NCI-H2196 treated with DMSO at 0.1 percent for 48 hours (cell line): ENCODE data around the gene C1GALT1.
"Not testable (repeated sequence)": the region's sequence is repeated elsewhere in the genome, so short reads cannot be mapped to it uniquely, and the experiment has no call there.

Experiments used
- DNase-seq: peaks from one replicate; lab custom pipeline; 2025; ENCODE audit not compliant: unreplicated experiment; lab: John Stamatoyannopoulos, UW

The C1GALT1 gene

DNA sequence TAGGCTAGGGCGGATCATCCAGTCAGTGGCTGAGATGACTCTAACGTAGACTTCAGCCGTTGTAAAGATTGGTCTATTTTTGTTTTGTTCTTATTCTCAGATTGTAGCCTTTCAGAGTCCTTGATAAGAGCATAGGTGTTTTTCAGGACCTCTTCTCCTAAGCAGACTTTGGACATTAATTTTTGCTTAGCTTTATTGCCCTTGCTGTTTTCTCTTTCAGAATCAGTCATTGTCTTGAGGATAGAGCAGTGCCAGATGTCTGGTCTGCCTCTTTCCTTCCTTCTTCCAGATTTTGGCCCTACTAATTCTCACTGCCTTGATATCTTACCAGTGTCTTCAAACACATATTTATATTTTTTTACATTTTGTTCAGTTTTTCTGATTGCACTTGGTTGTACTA lies 49.5 kb downstream of the C1GALT1 start:
- DNase-seq, result no peak

DNA sequence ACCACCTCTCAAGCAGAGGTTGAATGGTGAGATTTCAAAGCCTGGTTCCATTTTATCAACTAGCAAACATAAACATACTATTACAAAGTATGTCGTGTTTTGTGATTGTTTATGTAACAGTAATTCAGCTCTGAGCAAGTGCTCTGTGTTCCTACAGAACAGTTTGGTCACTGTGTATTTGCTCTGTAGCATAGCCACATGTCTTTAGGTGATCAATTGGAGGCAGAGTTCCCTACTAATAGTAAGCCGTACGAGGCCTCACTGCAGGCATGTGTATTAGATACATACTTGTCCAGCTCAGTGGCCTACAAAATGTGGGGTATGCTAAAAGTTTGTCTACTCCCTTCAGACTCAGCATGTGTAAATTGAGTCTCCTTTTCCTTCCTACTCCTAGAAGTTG lies 53.0 kb downstream of the C1GALT1 start:
- DNase-seq, result no peak

- DNase-seq, result no peak
Observed at GRCh38 chr7:7236041-7236440, 53.7 kb downstream of the C1GALT1 start.

- no peak for DNase-seq
Observed at GRCh38 chr7:7237201-7237977, 55.0 kb downstream of the C1GALT1 start.

GRCh38 chr7:7237978-7238267 lies 55.6 kb downstream of the C1GALT1 start:
- DNase-seq, result no peak

DNA sequence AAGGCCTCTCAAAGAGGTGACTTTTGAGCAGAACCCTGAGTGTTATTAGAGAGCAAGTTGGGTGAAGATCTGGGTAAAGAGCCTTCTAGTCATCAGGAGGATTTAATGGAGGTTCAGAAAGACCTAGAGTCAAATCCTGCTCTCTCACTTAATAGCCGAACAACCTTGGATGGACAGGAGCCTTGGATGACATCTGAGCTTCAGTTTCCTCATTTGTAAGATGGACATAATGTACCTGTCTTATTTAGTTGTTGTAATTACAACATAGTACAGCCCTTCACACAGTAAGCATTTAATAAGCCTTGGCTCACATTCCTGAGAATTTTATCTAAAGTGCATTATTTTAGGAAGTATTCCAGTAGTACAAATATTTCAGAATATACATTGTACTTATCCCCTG lies 57.0 kb downstream of the C1GALT1 start:
- no peak for DNase-seq

DNA sequence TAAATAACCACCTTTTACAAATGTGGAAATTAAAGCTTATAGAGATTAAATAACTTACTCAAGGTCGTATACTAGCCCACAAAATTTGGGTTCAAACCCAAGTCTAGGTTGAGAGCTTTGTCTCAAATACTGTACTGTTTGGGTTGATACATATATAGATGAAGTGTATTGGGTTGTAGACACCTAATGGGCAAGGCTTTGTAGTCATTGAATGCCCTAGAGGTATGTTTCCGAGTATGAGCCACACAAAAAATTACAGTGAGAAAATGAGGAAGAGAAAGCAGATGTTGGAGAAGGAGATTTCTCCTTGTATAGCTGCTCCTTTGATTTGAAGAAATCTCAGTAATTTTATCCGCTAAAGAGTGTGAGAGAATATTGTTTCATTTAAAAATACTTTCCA lies 60.6 kb downstream of the C1GALT1 start:
- DNase-seq, result no peak

GRCh38 chr7:7245233-7245632 lies 62.9 kb downstream of the C1GALT1 start:
- not testable (repeated sequence) for DNase-seq

DNA sequence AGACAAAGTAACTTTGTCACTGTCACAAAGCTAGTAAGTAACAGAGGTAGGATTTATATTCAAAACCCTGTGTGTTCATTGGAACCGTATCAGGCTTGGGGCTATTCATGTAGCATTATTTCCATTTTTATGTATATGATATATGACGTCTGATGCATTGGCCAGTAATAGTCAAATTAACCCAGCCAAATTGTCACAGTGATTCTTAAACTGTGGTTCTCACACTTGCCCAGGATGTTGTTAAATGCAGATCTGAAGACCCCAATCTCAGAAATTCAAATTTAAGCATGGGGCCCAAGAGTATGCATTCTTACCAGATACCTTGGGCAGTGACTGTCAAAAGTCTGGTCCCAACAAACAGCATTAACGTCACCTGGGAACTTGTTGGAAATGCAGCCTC lies 63.9 kb downstream of the C1GALT1 start:
- no peak for DNase-seq

GRCh38 chr7:7247658-7248057 lies 65.3 kb downstream of the C1GALT1 start:
- no peak for DNase-seq

DNA sequence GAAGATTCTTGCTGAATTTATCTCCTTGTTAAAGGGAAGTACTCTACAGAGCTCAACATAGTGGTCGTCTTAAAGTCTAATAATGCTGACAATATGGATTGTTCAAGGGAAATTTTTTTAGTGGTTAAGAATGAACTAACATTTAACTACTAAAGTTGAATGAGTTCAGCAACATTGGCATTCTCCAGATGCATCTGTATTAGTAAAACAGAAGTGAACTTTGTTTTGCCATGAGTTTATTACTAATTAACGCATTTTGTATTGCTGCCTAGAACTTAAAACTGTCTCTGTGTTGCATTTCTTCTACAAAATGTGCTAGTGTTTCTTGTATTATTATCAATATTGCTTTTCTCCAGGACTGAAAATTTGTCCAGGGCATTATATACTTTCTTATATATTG lies 67.5 kb downstream of the C1GALT1 start:
- DNase-seq, result no peak

DNA sequence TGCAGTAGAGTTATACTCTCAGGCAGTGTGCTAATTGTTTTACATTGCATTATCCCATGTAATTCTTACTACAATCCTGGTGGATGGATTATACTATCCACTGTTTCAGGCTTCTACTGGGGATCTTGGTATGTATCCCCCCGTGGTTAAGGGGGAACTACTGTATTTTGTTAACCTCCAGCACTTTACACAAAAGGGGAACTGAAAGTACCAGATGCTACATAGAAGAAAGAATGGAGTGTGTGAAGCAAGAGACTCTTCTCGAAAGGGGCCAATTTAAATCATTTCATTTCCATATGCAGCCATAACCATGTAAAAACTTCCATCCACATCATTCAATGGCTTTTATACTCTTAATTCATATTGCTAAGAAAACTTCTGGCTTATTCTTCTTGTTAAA lies 69.4 kb downstream of the C1GALT1 start:
- DNase-seq, result no peak

DNA sequence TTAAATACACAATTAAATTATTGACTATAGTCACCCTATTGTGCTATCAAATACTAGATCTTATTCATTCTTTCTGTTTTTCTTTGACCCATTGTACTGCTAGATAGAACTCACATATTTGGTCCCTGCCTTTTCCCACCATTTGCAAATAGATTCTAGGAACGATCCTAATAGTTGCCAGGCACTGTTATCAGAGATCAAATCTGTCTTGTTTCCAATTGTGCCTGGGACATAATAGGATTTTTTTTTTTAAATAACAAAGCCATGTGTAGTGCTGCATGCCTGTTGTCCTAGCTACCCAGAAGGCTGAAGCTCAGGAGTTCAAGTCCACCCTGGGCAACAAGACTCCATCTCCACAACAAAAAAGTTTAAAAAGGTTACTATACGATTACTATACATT lies 72.0 kb downstream of the C1GALT1 start:
- DNase-seq, result no peak

DNA sequence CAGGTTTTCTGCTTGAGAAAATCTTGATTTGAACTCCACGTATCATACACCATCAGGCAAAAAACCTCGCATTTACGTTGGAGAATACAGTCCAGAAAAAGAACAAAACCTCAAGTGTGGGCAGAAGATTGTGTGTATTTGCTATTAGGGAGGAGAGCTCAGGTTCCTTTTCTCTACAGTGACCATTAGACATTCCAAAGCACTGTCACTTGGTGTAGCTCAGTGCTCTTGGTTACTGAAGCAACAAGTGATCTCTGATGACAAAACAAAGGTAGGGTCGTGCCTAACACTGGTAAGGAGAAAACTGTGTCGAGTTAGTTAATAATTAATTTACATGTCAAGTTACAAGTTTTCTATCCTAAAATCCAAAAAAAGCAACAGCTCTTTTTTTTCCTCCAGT lies 72.6 kb downstream of the C1GALT1 start:
- no peak for DNase-seq

- DNase-seq, result no peak
Observed at GRCh38 chr7:7256731-7257274, 74.5 kb downstream of the C1GALT1 start.

GRCh38 chr7:7257899-7258692 lies 75.8 kb downstream of the C1GALT1 start:
- no peak for DNase-seq

- no peak for DNase-seq
Observed at GRCh38 chr7:7261863-7262262, 79.5 kb downstream of the C1GALT1 start.

DNA sequence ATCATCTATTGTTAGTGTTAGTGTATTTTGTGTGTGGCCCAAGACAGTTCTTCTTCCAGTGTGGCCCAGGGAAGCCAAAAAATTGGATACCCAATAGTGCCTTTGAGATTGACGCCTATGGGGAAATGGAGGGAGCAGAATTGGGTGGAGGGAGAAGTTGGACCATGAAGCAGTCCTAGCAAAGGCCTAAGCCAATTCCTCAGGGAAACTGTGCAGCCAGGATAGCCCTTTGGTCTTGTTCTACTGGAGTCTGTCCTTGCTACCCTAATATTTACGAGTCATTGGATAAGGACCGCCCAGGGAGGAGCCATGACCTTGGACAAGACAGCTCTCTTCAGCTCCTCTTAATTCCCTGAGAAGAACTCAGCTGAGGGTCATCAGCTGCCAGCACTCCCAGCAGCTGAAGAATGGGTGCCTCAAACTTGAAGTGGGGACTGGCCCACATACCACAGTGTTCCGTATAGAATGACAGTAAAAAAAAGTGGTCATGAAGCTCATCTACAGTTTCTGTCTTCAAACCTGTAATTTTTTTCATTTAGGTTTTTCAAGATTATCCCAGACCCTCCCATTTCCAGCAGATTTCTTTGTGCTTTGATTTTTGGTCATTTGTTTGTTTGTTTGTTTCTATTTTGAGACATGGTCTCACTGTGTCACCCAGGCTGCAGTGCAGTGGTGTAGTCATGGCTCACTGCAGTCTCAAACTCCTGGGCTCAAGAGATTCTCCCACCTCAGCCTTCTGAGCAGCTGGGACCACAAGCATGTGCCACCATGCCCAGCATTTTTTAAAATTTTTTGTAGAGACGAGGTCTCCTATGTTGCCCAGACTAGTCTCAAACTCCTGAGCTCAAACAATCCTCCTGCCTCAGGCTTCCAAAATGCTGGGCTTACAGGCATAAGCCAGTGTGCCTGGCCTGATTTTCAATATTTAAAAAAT lies 81.2 kb downstream of the C1GALT1 start:
- DNase-seq, result no peak

DNA sequence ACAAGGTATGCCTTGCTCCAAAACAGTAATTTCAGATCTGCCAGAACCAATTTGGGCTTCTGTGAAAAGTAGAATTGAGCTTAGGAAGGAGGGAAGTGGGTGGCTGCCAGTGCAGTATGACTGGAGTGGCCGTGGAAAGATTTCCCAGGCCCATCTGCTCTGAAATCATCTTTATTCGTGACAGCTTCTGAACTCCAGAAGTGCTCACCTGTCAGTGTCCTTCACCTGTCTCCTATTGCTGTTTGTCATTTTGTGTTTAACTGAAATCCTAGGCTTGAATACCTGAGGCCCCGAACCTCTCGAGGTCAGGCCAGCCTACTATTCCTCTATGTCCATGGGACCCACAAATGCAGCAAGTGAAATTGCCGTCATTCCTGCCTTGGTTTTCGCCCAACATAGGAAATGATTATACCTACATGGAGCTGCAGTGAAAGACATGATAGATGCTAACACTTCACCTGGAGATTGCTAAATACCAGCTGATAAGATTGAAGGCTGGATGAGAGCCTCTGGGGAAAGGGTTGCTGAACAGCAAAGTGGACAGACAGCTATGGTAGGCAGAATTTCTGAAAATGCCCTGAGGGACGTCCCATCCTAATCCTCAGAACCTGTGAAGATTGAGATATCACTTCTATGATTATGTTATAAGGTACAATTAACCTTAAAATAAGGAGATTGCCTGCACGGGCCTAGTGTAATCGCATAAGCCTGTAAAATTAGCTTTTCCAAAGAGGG lies 82.1 kb downstream of the C1GALT1 start:
- DNase-seq, result no peak
